Neural progenitor cell (in vitro differentiated cells): ENCODE data around the gene RHOF. TPM values are rescaled to one million over a fixed set of nuclear protein-coding genes. Genes with fewer than 3 reads are reported as not detected.

ENCODE experiments used
- DNase-seq: peaks from one replicate; pipeline ENCODE4 v3.0.0-alpha.2; 2016; ENCODE audit warnings: low spot score
- H2AFZ ChIP-seq: fragments of 200-600 bp; sonication (generic); replicated peaks from 2 replicates; pipeline ENCODE4 v1.6.1; 2016; ENCODE audit warnings: antibody characterized with exemption
- H3F3A ChIP-seq: fragments of 200-600 bp; sonication (generic); 2 replicates; pipeline ENCODE4 v1.6.1; 2016; ENCODE audit warnings: antibody characterized with exemption, low read depth
- H3K27ac ChIP-seq: fragments of 200-600 bp; sonication (generic); 2 replicates; pipeline ENCODE4 v1.5.1; 2016; ENCODE audit warnings: mild to moderate bottlenecking
- H3K27me3 ChIP-seq: fragments of 200-600 bp; sonication (generic); 2 replicates; pipeline ENCODE4 v1.6.1; 2016; ENCODE audit warnings: mild to moderate bottlenecking, moderate library complexity
- H3K36me3 ChIP-seq: fragments of 200-600 bp; sonication (generic); 2 replicates; pipeline ENCODE4 v1.5.1; 2016
- H3K4me1 ChIP-seq: fragments of 200-600 bp; sonication (generic); 2 replicates; pipeline ENCODE4 v1.6.1; 2016; ENCODE audit warnings: mixed run types
- H3K4me2 ChIP-seq: fragments of 200-600 bp; sonication (generic); 2 replicates; pipeline ENCODE4 v1.6.1; 2016
- H3K4me3 ChIP-seq: fragments of 200-600 bp; sonication (generic); 2 replicates; pipeline ENCODE4 v1.5.1; 2016
- H3K79me2 ChIP-seq: fragments of 200-600 bp; sonication (generic); 2 replicates; pipeline ENCODE4 v1.6.1; 2016; ENCODE audit warnings: low read depth
- H3K9ac ChIP-seq: fragments of 200-600 bp; sonication (generic); 2 replicates; pipeline ENCODE4 v1.6.1; 2016
- H3K9me3 ChIP-seq: fragments of 200-600 bp; sonication (generic); 2 replicates; pipeline ENCODE4 v1.5.1; 2016; ENCODE audit warnings: low read depth
- H4K20me1 ChIP-seq: fragments of 200-600 bp; sonication (generic); 2 replicates; pipeline ENCODE4 v1.6.1; 2016; ENCODE audit warnings: low read depth
- H3K27ac Mint-ChIP-seq: 3 replicates; pipeline ENCODE4 v1.8.0; 2021; ENCODE audit warnings: mixed read lengths
- H3K27me3 Mint-ChIP-seq: 2 replicates; pipeline ENCODE4 v1.8.0; 2022; ENCODE audit warnings: low read depth, mild to moderate bottlenecking, inconsistent platforms, moderate library complexity, mixed read lengths; ENCODE audit not compliant: insufficient read depth
- H3K36me3 Mint-ChIP-seq: 3 replicates; pipeline ENCODE4 v1.8.0; 2021; ENCODE audit warnings: mixed read lengths
- H3K4me1 Mint-ChIP-seq: 3 replicates; pipeline ENCODE4 v1.8.0; 2021; ENCODE audit warnings: mixed read lengths
- H3K4me3 Mint-ChIP-seq: 3 replicates; pipeline ENCODE4 v1.8.0; 2021; ENCODE audit warnings: mild to moderate bottlenecking, moderate library complexity, mixed read lengths
- H3K9me3 Mint-ChIP-seq: 3 replicates; pipeline ENCODE4 v1.8.0; 2020; ENCODE audit warnings: mixed read lengths
- EZH2 ChIP-seq: fragments of 200-600 bp; sonication (generic); IDR thresholded peaks from 2 replicates; pipeline ENCODE4 v1.6.1; 2017; ENCODE audit warnings: antibody characterized with exemption, mild to moderate bottlenecking, moderate library complexity
- EZH2phosphoT487 ChIP-seq: fragments of 200-600 bp; sonication (generic); IDR thresholded peaks from 2 replicates; pipeline ENCODE4 v1.6.1; 2017; ENCODE audit warnings: antibody characterized with exemption
- total RNA-seq: library from RNA; depleted of rRNA; stranded (reverse); fragments of >200 nt; gene quantifications from 2 replicates; pipeline ENCODE4 v1.2.3, GENCODE V29; 2015; ENCODE audit warnings: low replicate concordance
- TF ChIP-seq, protein P1 (sequence below): fragments of 200-600 bp; sonication (generic); IDR thresholded peaks from 2 replicates; pipeline ENCODE4 v1.5.1; 2017; ENCODE audit warnings: antibody characterized with exemption, mild to moderate bottlenecking

Gene RHOF
- total RNA-seq, 1 donor from 2014 or later: 20.1 TPM

DNA sequence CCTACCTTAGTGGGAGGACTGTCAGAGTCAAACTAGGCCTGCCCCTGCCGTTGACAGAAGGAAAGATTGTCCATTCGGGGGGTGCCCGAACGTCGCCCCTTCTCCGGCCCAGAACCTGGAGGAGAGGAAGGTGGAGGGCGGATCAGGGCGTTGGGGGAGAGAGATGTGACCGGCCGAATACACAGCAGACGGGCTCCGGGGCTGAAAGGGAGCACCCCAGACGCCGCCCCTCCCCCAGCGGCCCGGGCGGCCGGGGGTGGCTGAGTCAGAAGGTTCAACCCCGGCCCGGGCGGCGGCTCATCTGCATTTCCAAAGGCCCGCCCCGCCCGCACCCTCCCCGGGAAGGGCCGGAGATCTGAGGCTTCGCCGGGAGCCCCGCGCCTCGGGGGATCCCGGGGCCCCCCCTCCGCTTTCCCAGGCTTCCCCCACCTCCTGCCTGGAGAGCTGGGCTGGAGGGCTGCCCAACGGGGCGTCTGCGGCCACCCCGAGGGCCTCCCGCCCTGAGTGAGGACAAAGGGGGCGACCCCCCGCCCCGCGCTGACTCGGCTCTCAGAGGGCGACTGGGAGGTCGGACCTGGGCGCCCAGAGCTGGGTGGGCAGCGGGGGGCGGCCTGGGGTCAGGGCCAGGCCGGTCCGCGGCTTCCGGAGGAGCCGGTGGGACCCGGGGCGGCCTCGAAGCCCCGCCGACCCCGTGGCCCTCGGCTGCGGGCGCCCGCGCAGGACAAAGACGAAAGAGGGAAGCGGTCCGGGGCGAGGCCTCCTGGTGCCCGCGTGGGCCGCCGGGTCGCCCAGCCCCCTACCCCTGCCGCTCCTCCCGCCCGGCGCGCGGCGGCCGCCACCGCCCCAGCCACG, 6.6 kb upstream of the RHOF start:
- DNase-seq: peak; percentile 69
- Histone ChIP-seq H3K9me3 (no peaks in the 10 kb centered on the region), H3K27ac (peak overlapping the region; percentile 96), H3K4me2 (peak overlapping the region; percentile 99), H3K4me1 (peaks cover 25% of the 10 kb centered on the region), H3K27me3 (no peaks in the 10 kb centered on the region), H3K4me3 (peak overlapping the region; percentile 84), H3K79me2 (peaks cover 82% of the 10 kb centered on the region), H3K9ac (peak overlapping the region; percentile 66), H4K20me1 (peaks cover 54% of the 10 kb centered on the region), H3F3A (peaks cover 81% of the 10 kb centered on the region), H3K36me3 (no peaks in the 10 kb centered on the region), H2AFZ (no peak overlapping the region)
- no peaks in the 10 kb centered on the region for H3K9me3 Mint-ChIP-seq
- peak overlapping the region; percentile 99 for H3K27ac Mint-ChIP-seq
- no peak for TF ChIP-seq EZH2phosphoT487
- TF ChIP-seq, protein P1, sequence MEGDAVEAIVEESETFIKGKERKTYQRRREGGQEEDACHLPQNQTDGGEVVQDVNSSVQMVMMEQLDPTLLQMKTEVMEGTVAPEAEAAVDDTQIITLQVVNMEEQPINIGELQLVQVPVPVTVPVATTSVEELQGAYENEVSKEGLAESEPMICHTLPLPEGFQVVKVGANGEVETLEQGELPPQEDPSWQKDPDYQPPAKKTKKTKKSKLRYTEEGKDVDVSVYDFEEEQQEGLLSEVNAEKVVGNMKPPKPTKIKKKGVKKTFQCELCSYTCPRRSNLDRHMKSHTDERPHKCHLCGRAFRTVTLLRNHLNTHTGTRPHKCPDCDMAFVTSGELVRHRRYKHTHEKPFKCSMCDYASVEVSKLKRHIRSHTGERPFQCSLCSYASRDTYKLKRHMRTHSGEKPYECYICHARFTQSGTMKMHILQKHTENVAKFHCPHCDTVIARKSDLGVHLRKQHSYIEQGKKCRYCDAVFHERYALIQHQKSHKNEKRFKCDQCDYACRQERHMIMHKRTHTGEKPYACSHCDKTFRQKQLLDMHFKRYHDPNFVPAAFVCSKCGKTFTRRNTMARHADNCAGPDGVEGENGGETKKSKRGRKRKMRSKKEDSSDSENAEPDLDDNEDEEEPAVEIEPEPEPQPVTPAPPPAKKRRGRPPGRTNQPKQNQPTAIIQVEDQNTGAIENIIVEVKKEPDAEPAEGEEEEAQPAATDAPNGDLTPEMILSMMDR: no peak
- no peak for TF ChIP-seq EZH2
- H3K27me3 Mint-ChIP-seq: peaks cover 12% of the 10 kb centered on the region
- peaks cover 36% of the 10 kb centered on the region for H3K4me1 Mint-ChIP-seq
- peak overlapping the region; percentile 92 for H3K4me3 Mint-ChIP-seq
- H3K36me3 Mint-ChIP-seq: peaks cover 15% of the 10 kb centered on the region

DNA sequence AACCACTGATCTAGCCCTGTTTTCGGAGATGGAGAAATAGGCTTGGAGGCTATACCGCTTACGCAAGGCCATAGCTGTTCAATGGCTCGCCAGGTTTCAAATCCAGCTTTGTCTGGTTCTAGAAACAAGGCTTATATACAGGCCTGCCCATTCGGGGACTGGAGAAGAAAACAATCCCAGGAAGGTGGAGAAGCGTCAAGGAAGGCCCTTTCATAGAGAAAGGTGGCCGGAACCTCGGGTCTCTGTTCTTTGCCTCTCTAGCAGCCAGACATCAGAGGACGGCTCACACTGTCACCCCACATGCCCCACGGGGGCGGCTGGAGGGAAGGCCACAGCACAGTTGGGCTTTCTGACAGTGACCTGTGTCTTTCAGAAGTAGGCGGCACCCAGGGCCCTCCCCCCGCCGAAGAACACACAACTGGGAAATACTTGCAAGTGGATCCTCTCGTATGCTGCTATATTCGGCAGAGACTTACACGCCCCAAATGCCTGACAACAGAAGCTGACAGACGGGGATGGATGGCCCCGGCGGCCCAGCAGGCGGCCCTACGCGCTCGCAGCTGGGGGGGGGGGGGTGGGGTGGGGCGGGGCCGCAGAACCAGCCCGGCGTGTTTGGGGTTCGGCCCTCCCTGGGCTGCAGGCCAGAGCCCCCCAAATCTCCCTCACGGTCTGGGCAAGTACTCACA, 5.8 kb upstream of the RHOF start:
- H3K4me1 Mint-ChIP-seq: peaks cover 44% of the 10 kb centered on the region
- no peaks in the 10 kb centered on the region for H3K27me3 ChIP-seq
- DNase-seq: peak; percentile 61
- no peak overlapping the region for H3K9ac ChIP-seq
- no peak overlapping the region for H2AFZ ChIP-seq
- H3K4me3 ChIP-seq: peak overlapping the region; percentile 84
- H3K79me2 ChIP-seq: peaks cover 74% of the 10 kb centered on the region
- H3K4me1 ChIP-seq: peaks cover 25% of the 10 kb centered on the region
- peaks cover 87% of the 10 kb centered on the region for H3F3A ChIP-seq
- no peaks in the 10 kb centered on the region for H3K9me3 ChIP-seq
- peak overlapping the region; percentile 92 for H3K4me3 Mint-ChIP-seq
- H3K4me2 ChIP-seq: peak overlapping the region; percentile 99
- peaks cover 15% of the 10 kb centered on the region for H3K36me3 Mint-ChIP-seq
- peak overlapping the region; percentile 96 for H3K27ac ChIP-seq
- peaks cover 59% of the 10 kb centered on the region for H4K20me1 ChIP-seq
- H3K27me3 Mint-ChIP-seq: peaks cover 18% of the 10 kb centered on the region
- no peaks in the 10 kb centered on the region for H3K9me3 Mint-ChIP-seq
- no peaks in the 10 kb centered on the region for H3K36me3 ChIP-seq
- H3K27ac Mint-ChIP-seq: peak overlapping the region; percentile 99
- TF ChIP-seq EZH2: no peak
- TF ChIP-seq EZH2phosphoT487: no peak
- TF ChIP-seq, protein P1: no peak

DNA sequence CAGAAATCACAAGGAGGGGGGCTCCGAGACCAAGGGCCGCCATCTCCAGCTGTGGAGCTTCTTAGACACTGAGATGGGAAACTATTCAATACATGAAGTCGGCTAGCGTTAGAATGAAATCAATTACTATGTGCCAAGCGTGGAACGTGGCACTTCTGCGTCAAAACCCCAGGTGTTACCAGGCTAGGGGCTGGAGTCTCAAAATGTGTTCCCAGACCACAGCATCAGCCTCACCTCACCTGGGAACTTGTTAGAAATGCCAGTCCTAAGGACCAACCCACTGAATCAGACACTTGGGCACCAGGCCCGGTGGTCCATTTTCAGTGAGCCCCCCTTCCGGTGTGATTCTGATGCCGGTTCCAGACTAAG, 5.3 kb upstream of the RHOF start:
- H3K36me3 ChIP-seq: no peaks in the 10 kb centered on the region
- Mint-ChIP-seq H3K27me3 (peaks cover 18% of the 10 kb centered on the region), H3K36me3 (peaks cover 15% of the 10 kb centered on the region), H3K4me1 (peaks cover 45% of the 10 kb centered on the region), H3K27ac (peak overlapping the region; percentile 96), H3K4me3 (peak overlapping the region; percentile 92), H3K9me3 (no peaks in the 10 kb centered on the region)
- peaks cover under 1% of the 10 kb centered on the region for H3K27me3 ChIP-seq
- H3F3A ChIP-seq: peaks cover 88% of the 10 kb centered on the region
- TF ChIP-seq, protein P1: no peak
- no peak for TF ChIP-seq EZH2
- no peak for TF ChIP-seq EZH2phosphoT487
- H3K4me3 ChIP-seq: peak overlapping the region; percentile 84
- peaks cover 73% of the 10 kb centered on the region for H3K79me2 ChIP-seq
- H3K4me1 ChIP-seq: peaks cover 25% of the 10 kb centered on the region
- peak overlapping the region; percentile 99 for H3K4me2 ChIP-seq
- no peak for DNase-seq
- no peak overlapping the region for H3K9ac ChIP-seq
- no peak overlapping the region for H2AFZ ChIP-seq
- peaks cover 59% of the 10 kb centered on the region for H4K20me1 ChIP-seq
- H3K27ac ChIP-seq: no peak overlapping the region
- no peaks in the 10 kb centered on the region for H3K9me3 ChIP-seq
